IMR-90 (cell line): ENCODE measurements around the gene RGS16. TPM values are rescaled to one million over a fixed set of nuclear protein-coding genes. Genes with fewer than 3 reads are reported as not detected.

Source experiments
- ATAC-seq: fragments of 200-7000 bp; cut with Tn5 transposase; 2 replicates; pipeline ENCODE4 v1.9.1; 2020; ENCODE audit warnings: low read depth, mild to moderate bottlenecking, moderate library complexity
- BruUV-seq: library from RNA; stranded (reverse); fragments of 400-500 nt; replicated peaks from 2 replicates; lab custom pipeline; 2021; lab: Mats Ljungman, UMichigan
- CTCF ChIA-PET: fragments of 300-600 bp; formaldehyde crosslinking; extraction: SDS; loops from one replicate; lab custom pipeline; 2021; ENCODE audit warnings: antibody characterized with exemption; lab: Yijun Ruan, JAX
- POLR2A ChIA-PET: fragments of 300-600 bp; sonication (Branson Sonifier 250); formaldehyde crosslinking; loops from one replicate; lab custom pipeline; 2022; ENCODE audit warnings: antibody characterized with exemption; ENCODE audit not compliant: unreplicated experiment; lab: Charles Lee
- DNase-seq: peaks from one replicate; pipeline ENCODE4 v3.0.0; 2013
- H2AFZ ChIP-seq: replicated peaks from 2 replicates; pipeline ENCODE3; 2013; ENCODE audit warnings: low read length, mild to moderate bottlenecking; ENCODE audit not compliant: poor library complexity
- H2AK5ac ChIP-seq: 2 replicates; pipeline ENCODE4 v1.6.1; 2013; ENCODE audit warnings: low read depth, low read length, inconsistent platforms
- H2AK9ac ChIP-seq: replicated peaks from 2 replicates; pipeline ENCODE3; 2013; ENCODE audit warnings: mild to moderate bottlenecking, low read depth, low read length, moderate library complexity; ENCODE audit not compliant: poor library complexity
- H2BK120ac ChIP-seq: 2 replicates; pipeline ENCODE4 v1.6.1; 2013; ENCODE audit warnings: low read depth, low read length, inconsistent platforms
- H2BK15ac ChIP-seq: 3 replicates; pipeline ENCODE4 v1.6.1; 2013; ENCODE audit warnings: low read depth, low read length, inconsistent platforms
- H2BK20ac ChIP-seq: 2 replicates; pipeline ENCODE4 v1.6.1; 2013; ENCODE audit warnings: low read depth, mild to moderate bottlenecking, inconsistent platforms, low read length, moderate library complexity
- H2BK5ac ChIP-seq: 2 replicates; pipeline ENCODE4 v1.6.1; 2013; ENCODE audit warnings: mild to moderate bottlenecking, low read depth, low read length, inconsistent platforms; ENCODE audit not compliant: poor library complexity, severe bottlenecking
- H3K14ac ChIP-seq: replicated peaks from 2 replicates; pipeline ENCODE4 v1.6.1; 2013; ENCODE audit warnings: low read depth, low read length, inconsistent platforms
- H3K18ac ChIP-seq: 2 replicates; pipeline ENCODE4 v1.6.1; 2013; ENCODE audit warnings: low read depth, low read length, control low read depth
- H3K23ac ChIP-seq: 2 replicates; pipeline ENCODE4 v1.6.1; 2013; ENCODE audit warnings: low read depth, low read length, inconsistent platforms
- H3K27ac ChIP-seq: 2 replicates; pipeline ENCODE4 v1.5.1; 2013; ENCODE audit warnings: mild to moderate bottlenecking, control low read depth, low read length; ENCODE audit not compliant: insufficient read depth
- H3K27me3 ChIP-seq: 2 replicates; pipeline ENCODE4 v1.6.1; 2013; ENCODE audit warnings: low read length; ENCODE audit not compliant: control insufficient read depth, insufficient read depth
- H3K36me3 ChIP-seq: 2 replicates; pipeline ENCODE4 v1.6.1; 2013; ENCODE audit warnings: low read length, mixed read lengths; ENCODE audit not compliant: control insufficient read depth, insufficient read depth
- H3K4ac ChIP-seq: 2 replicates; pipeline ENCODE4 v1.6.1; 2013; ENCODE audit warnings: low read depth, low read length, inconsistent platforms
- H3K4me1 ChIP-seq: 2 replicates; pipeline ENCODE4 v1.6.1; 2013; ENCODE audit warnings: low read length, mixed read lengths; ENCODE audit not compliant: control insufficient read depth, insufficient read depth
- H3K4me2 ChIP-seq: 2 replicates; pipeline ENCODE4 v1.6.1; 2013; ENCODE audit warnings: low read depth, mild to moderate bottlenecking, control low read depth, low read length, moderate library complexity
- H3K4me3 ChIP-seq: 2 replicates; pipeline ENCODE4 v1.5.1; 2013; ENCODE audit warnings: low read depth, mild to moderate bottlenecking, control low read depth, low read length, moderate library complexity; ENCODE audit not compliant: insufficient read depth
- H3K56ac ChIP-seq: 2 replicates; pipeline ENCODE4 v1.6.1; 2013; ENCODE audit warnings: low read length, inconsistent platforms; ENCODE audit not compliant: insufficient read depth; ENCODE audit errors: extremely low read depth
- H3K79me1 ChIP-seq, 2 experiments: 2 replicates each; pipeline ENCODE4 v1.6.1; 2013; ENCODE audit warnings: low read length in 2 of 2, inconsistent platforms in 1 of 2, low read depth in 1 of 2
- H3K9ac ChIP-seq: 2 replicates; pipeline ENCODE4 v1.6.1; 2013; ENCODE audit warnings: low read depth, low read length, control low read depth
- H3K9me1 ChIP-seq: 2 replicates; pipeline ENCODE4 v1.6.1; 2013; ENCODE audit warnings: low read length, inconsistent platforms; ENCODE audit not compliant: insufficient read depth
- H3K9me3 ChIP-seq: 2 replicates; pipeline ENCODE4 v1.6.1; 2013; ENCODE audit warnings: low read length; ENCODE audit not compliant: control insufficient read depth, insufficient read depth
- H4K20me1 ChIP-seq: 2 replicates; pipeline ENCODE4 v1.6.1; 2013; ENCODE audit warnings: low read length, inconsistent platforms; ENCODE audit not compliant: insufficient read depth
- H4K5ac ChIP-seq: 2 replicates; pipeline ENCODE4 v1.6.1; 2013; ENCODE audit warnings: mild to moderate bottlenecking, low read depth, low read length, control low read depth
- H4K8ac ChIP-seq, 2 experiments: 2 replicates each; pipeline ENCODE4 v1.6.1; 2013; ENCODE audit warnings: low read depth in 2 of 2, low read length in 2 of 2, control low read depth in 1 of 2, inconsistent platforms in 1 of 2
- H4K91ac ChIP-seq: 2 replicates; pipeline ENCODE4 v1.6.1; 2013; ENCODE audit warnings: low read depth, low read length, inconsistent platforms; ENCODE audit not compliant: insufficient read depth
- CHD1 ChIP-seq: IDR thresholded peaks from 2 replicates; pipeline ENCODE4 v1.6.1; 2012; ENCODE audit warnings: low read depth, low read length, improper control_type of control experiment
- NFE2L2 ChIP-seq: fragments of 150-350 bp; IDR thresholded peaks from 2 replicates; pipeline ENCODE4 v1.6.1; 2016; ENCODE audit warnings: low read depth, mild to moderate bottlenecking, low read length
- WGBS, 2 experiments: methylation state at CpG; one replicate each; pipeline versions ENCODE4 v1.1.5 to v1.1.7; 2013; ENCODE audit warnings: missing lambda C conversion rate in 2 of 2; ENCODE audit not compliant: insufficient read length in 1 of 2; ENCODE audit errors: extremely low coverage in 2 of 2; 5-methylcytosine and 5-hydroxymethylcytosine counted together
- dilution Hi-C: fragments of 300-500 bp; cut with HindIII; formaldehyde crosslinking; loops from one replicate; pipeline ENCODE4 v1.14.3; 2018; ENCODE audit warnings: low sequenced_read_pairs; ENCODE audit not compliant: unreplicated experiment
- in situ Hi-C: fragments of 300-500 bp; cut with MboI; formaldehyde crosslinking; loops from 3 replicates; pipeline ENCODE4 v1.14.3; 2019; ENCODE audit warnings: low sequenced_read_pairs, inconsistent platforms, mixed read lengths
- intact Hi-C: fragments of 100-400 bp; cut with micrococcal nuclease; formaldehyde crosslinking; loops from 2 replicates; pipeline ENCODE4 v1.10.0; 2022
- polyA plus RNA-seq, 3 experiments: library from polyadenylated mRNA; depleted of rRNA; stranded (reverse); fragments of >200 nt; gene quantifications; 2 replicates each; pipeline ENCODE4 v1.2.3, GENCODE V29; 2012; ENCODE audit warnings: low replicate concordance in 1 of 3
- total RNA-seq: library from RNA; depleted of rRNA; stranded (reverse); fragments of >200 nt; gene quantifications from 2 replicates; pipeline ENCODE4 v1.2.3, GENCODE V29; 2012

RGS16 gene
- total and polyA plus RNA-seq, 2 of the 4 experiments (the other 2 are of a cell fraction) = 0.15 to 0.18 TPM

GRCh38 chr1:182567629-182568028 lies 36.6 kb downstream of the RGS16 start:
- ChIA-PET POLR2A (no interaction called here), CTCF (interaction anchor here (1.1 kb wide), 1 partner anchor 12 kb away, joined by 6 read pairs; no protein-coding TSS in a partner anchor)
- intact Hi-C loops (no loop called here), in situ Hi-C loops (no loop called here), dilution Hi-C loops (no loop called here)
- Histone ChIP-seq H2AFZ (no peak overlapping the region), H3K27ac (no peak overlapping the region), H3K23ac (no peak overlapping the region), H3K4ac (no peak overlapping the region), H3K14ac (no peak overlapping the region), H3K4me3 (no peak overlapping the region), H3K27me3 (no peaks in the 10 kb centered on the region), H3K36me3 (no peaks in the 10 kb centered on the region), H4K91ac (no peak overlapping the region), H3K9me3 (no peaks in the 10 kb centered on the region), H3K9ac (no peak overlapping the region), H4K20me1 (no peaks in the 10 kb centered on the region), H3K9me1 (no peaks in the 10 kb centered on the region), H3K18ac (no peak overlapping the region), H2BK5ac (no peak overlapping the region), H3K79me1 (no peaks in the 10 kb centered on the region), H2BK15ac (no peak overlapping the region), H2BK20ac (no peak overlapping the region), H4K5ac (no peak overlapping the region), H2AK5ac (no peak overlapping the region), H3K56ac (no peak overlapping the region), H2BK120ac (no peak overlapping the region), H3K4me1 (no peaks in the 10 kb centered on the region), H3K4me2 (no peak overlapping the region), H2AK9ac (no peak overlapping the region), H4K8ac (no peak overlapping the region)
- no CpG with 5 or more reads among the region's 5 CpGs for WGBS, 2 experiments
- TF ChIP-seq NFE2L2 (no peak), CHD1 (no peak)
- DNase-seq (no peak), ATAC-seq (no peak)
- BruUV-seq = no TSS peak
